HepG2 (cell line): Measurements from ENCODE around the gene TARDBP. TPM values are rescaled to one million over a fixed set of nuclear protein-coding genes. Genes with fewer than 3 reads are reported as not detected.

Source experiments
- ARID2 ChIP-seq: sonication (generic); formaldehyde crosslinking; IDR thresholded peaks from 2 replicates; pipeline ENCODE4 v1.8.1; 2022; ENCODE audit warnings: mild to moderate bottlenecking, missing genetic modification reagents, borderline replicate concordance
- ATF7-NPFF ChIP-seq: sonication (generic); formaldehyde crosslinking; IDR thresholded peaks from 2 replicates; pipeline ENCODE4 v1.8.1; 2023; ENCODE audit warnings: mild to moderate bottlenecking, low read depth, missing genetic modification reagents, moderate library complexity
- CENPT ChIP-seq: sonication (generic); formaldehyde crosslinking; IDR thresholded peaks from 2 replicates; pipeline ENCODE4 v1.8.0; 2022; ENCODE audit warnings: low read depth, mild to moderate bottlenecking, moderate library complexity, missing genetic modification reagents
- KAT2B ChIP-seq: fragments of 150-350 bp; IDR thresholded peaks from 2 replicates; pipeline ENCODE4 v1.6.1; 2014; ENCODE audit warnings: low read depth, low read length, borderline replicate concordance
- KLF13 ChIP-seq: sonication (generic); formaldehyde crosslinking; IDR thresholded peaks from 2 replicates; pipeline ENCODE4 v1.4.0; 2020; ENCODE audit warnings: mild to moderate bottlenecking, missing genetic modification reagents
- KMT2A ChIP-seq: sonication (generic); formaldehyde crosslinking; IDR thresholded peaks from 2 replicates; pipeline ENCODE4 v1.4.0; 2020; ENCODE audit warnings: missing genetic modification reagents
- MED1 ChIP-seq: sonication (generic); formaldehyde crosslinking; IDR thresholded peaks from 2 replicates; pipeline ENCODE4 v1.4.0; 2020; ENCODE audit warnings: missing genetic modification reagents
- MYC ChIP-seq: sonication (generic); formaldehyde crosslinking; IDR thresholded peaks from 2 replicates; pipeline ENCODE4 v1.9.0; 2021; ENCODE audit warnings: missing genetic modification reagents, borderline replicate concordance
- NCOA5 ChIP-seq: sonication (generic); formaldehyde crosslinking; IDR thresholded peaks from 2 replicates; pipeline ENCODE4 v1.4.0; 2020; ENCODE audit warnings: missing genetic modification reagents
- NFKB2 ChIP-seq: sonication (generic); formaldehyde crosslinking; IDR thresholded peaks from 2 replicates; pipeline ENCODE4 v1.4.0; 2020; ENCODE audit warnings: missing genetic modification reagents, borderline replicate concordance
- NR1H2 ChIP-seq: sonication (generic); formaldehyde crosslinking; IDR thresholded peaks from 2 replicates; pipeline ENCODE4 v1.8.1; 2022; ENCODE audit warnings: low read depth, missing genetic modification reagents, borderline replicate concordance
- NR2F1 ChIP-seq, 2 experiments: fragments of 450-650 bp in 1 of 2; formaldehyde crosslinking in 1 of 2; IDR thresholded peaks; 2 replicates each; pipeline versions ENCODE4 v1.5.0 to v1.6.1; 2016 to 2020; ENCODE audit warnings: mild to moderate bottlenecking in 1 of 2, missing compliant biosample characterization in 1 of 2, missing genetic modification reagents in 1 of 2, moderate library complexity in 1 of 2
- RARA ChIP-seq: IDR thresholded peaks from 2 replicates; pipeline ENCODE4 v1.6.1; 2016; ENCODE audit warnings: missing genetic modification reagents, missing compliant biosample characterization
- SCMH1 ChIP-seq: sonication (generic); formaldehyde crosslinking; IDR thresholded peaks from 2 replicates; pipeline ENCODE4 v1.9.0; 2021; ENCODE audit warnings: missing genetic modification reagents, mild to moderate bottlenecking, borderline replicate concordance
- YY1 ChIP-seq: IDR thresholded peaks from 2 replicates; pipeline ENCODE4 v1.6.1; 2011; ENCODE audit warnings: low read length, low read depth, moderate library complexity, mild to moderate bottlenecking; ENCODE audit not compliant: insufficient read depth, insufficient replicate concordance
- ZFP36 ChIP-seq: fragments of 150-350 bp; IDR thresholded peaks from 2 replicates; pipeline ENCODE4 v1.6.1; 2018; ENCODE audit warnings: borderline replicate concordance, low read length, low read depth; ENCODE audit not compliant: partially characterized antibody
- ZKSCAN8 ChIP-seq: IDR thresholded peaks from 2 replicates; pipeline ENCODE4 v1.6.1; 2016; ENCODE audit warnings: borderline replicate concordance, missing genetic modification reagents, missing compliant biosample characterization
- ZNF235 ChIP-seq: sonication (generic); formaldehyde crosslinking; IDR thresholded peaks from 2 replicates; pipeline ENCODE4 v1.8.1; 2023; ENCODE audit warnings: mild to moderate bottlenecking, missing genetic modification reagents, borderline replicate concordance
- ZNF350 ChIP-seq: sonication (generic); formaldehyde crosslinking; IDR thresholded peaks from 2 replicates; pipeline ENCODE4 v1.4.0; 2020; ENCODE audit warnings: mild to moderate bottlenecking, low read depth, missing genetic modification reagents, borderline replicate concordance
- ZNF441 ChIP-seq: sonication (generic); formaldehyde crosslinking; IDR thresholded peaks from 2 replicates; pipeline ENCODE4 v1.7.0; 2021; ENCODE audit warnings: missing genetic modification reagents, borderline replicate concordance
- ZNF781 ChIP-seq: sonication (generic); formaldehyde crosslinking; IDR thresholded peaks from 2 replicates; pipeline ENCODE4 v1.5.1; 2020; ENCODE audit warnings: borderline replicate concordance, mild to moderate bottlenecking, missing genetic modification reagents; ENCODE audit errors: not compliant biosample characterization
- ZSCAN29 ChIP-seq: sonication (generic); formaldehyde crosslinking; conservative IDR thresholded peaks from 2 replicates; pipeline ENCODE4 v1.4.0; 2020; ENCODE audit warnings: mild to moderate bottlenecking, missing genetic modification reagents
- polyA plus RNA-seq, 8 experiments: library from polyadenylated mRNA; depleted of rRNA in 3 of 8; stranded (reverse) in 7 of 8; unstranded in 1 of 8; fragments of >200 nt; fragmentation: Illumina TruSeq in 4 of 8; extraction: Trizol in 4 of 8; gene quantifications; 2 replicates each; pipeline versions ENCODE4 v1.2.1 to v1.2.3, GENCODE V29; 2011 to 2016; ENCODE audit warnings: low read depth in 4 of 8, missing spikeins in 1 of 8, mixed read lengths in 1 of 8; ENCODE audit not compliant: insufficient read depth in 1 of 8
- total RNA-seq, 5 experiments: library from RNA; depleted of rRNA; stranded (reverse); fragments of >200 nt; fragmentation: Illumina TruSeq; extraction: Trizol; gene quantifications; 2 replicates each; pipeline ENCODE4 v1.2.3, GENCODE V29; 2016; ENCODE audit warnings: low read depth in 1 of 5
- TF ChIP-seq, protein P1 (sequence below): sonication (generic); formaldehyde crosslinking; conservative IDR thresholded peaks from 2 replicates; pipeline ENCODE4 v1.4.0; 2020; ENCODE audit warnings: missing genetic modification reagents
- TF ChIP-seq, protein P2 (sequence below): sonication (generic); formaldehyde crosslinking; IDR thresholded peaks from 2 replicates; pipeline ENCODE4 v1.8.1; 2023; ENCODE audit warnings: mild to moderate bottlenecking, missing genetic modification reagents
- TF ChIP-seq, protein P3 (sequence below): sonication (generic); formaldehyde crosslinking; IDR thresholded peaks from 2 replicates; pipeline ENCODE4 v1.9.0; 2021; ENCODE audit warnings: missing genetic modification reagents, borderline replicate concordance
- TF ChIP-seq, protein P4 (sequence below): sonication (generic); formaldehyde crosslinking; IDR thresholded peaks from 2 replicates; pipeline ENCODE4 v1.5.0; 2020; ENCODE audit warnings: missing genetic modification reagents

TARDBP gene
- total and polyA plus RNA-seq, 2 of the 13 experiments (the other 11 are each of a cell fraction or from before 2014, with no cell fraction given) = 62.4 to 93.0 TPM

DNA sequence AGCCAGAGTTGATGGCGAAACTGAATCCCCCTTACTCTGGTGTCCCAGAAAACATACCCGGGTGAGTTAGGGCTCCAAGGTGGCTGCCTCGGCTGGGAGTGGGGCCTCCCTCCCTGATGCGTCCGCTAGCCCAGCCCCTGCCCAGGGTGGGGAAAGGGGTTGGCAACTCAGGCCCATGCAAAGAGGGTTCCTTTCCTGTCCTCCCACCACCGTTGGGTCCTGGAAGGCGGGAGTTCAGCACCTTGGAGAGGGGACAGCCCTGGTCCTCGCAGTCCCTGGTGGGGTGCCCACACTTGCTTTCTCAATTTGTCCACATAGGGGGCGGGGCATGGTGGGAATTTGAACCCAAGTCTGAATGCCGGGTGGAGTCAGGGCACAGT lies 41.3 kb downstream of the TARDBP start (continued):
- TF ChIP-seq, protein P1, sequence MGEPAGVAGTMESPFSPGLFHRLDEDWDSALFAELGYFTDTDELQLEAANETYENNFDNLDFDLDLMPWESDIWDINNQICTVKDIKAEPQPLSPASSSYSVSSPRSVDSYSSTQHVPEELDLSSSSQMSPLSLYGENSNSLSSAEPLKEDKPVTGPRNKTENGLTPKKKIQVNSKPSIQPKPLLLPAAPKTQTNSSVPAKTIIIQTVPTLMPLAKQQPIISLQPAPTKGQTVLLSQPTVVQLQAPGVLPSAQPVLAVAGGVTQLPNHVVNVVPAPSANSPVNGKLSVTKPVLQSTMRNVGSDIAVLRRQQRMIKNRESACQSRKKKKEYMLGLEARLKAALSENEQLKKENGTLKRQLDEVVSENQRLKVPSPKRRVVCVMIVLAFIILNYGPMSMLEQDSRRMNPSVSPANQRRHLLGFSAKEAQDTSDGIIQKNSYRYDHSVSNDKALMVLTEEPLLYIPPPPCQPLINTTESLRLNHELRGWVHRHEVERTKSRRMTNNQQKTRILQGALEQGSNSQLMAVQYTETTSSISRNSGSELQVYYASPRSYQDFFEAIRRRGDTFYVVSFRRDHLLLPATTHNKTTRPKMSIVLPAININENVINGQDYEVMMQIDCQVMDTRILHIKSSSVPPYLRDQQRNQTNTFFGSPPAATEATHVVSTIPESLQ (CRISPR knock-in tag) = no peak
- TF ChIP-seq ZKSCAN8 (CRISPR knock-in tag) (no peak), ZSCAN29 (CRISPR knock-in tag) (no peak), RARA (CRISPR knock-in tag) (0 out of 2 replicates have a peak, but pooled peaks have one; percentile 11), NCOA5 (CRISPR knock-in tag) (no peak), ZNF235 (no peak), NR2F1 (CRISPR knock-in tag; IDR thresholded peaks at IDR 0.05) (no peak), ZNF781 (no peak), ATF7-NPFF (no peak), MED1 (no peak), YY1 (no peak), CENPT (CRISPR knock-in tag) (no peak), KAT2B (no peak), SCMH1 (no peak), NR1H2 (CRISPR knock-in tag) (0 out of 2 replicates have a peak, but pooled peaks have one; percentile 26), MYC (CRISPR knock-in tag) (no peak), NFKB2 (no peak), KLF13 (no peak), KMT2A (no peak), ZFP36 (no peak), ARID2 (CRISPR knock-in tag) (no peak), ZNF441 (CRISPR knock-in tag) (no peak; the same call in 1 of the 2 replicates), ZNF350 (CRISPR knock-in tag) (no peak)
- TF ChIP-seq, protein P2, sequence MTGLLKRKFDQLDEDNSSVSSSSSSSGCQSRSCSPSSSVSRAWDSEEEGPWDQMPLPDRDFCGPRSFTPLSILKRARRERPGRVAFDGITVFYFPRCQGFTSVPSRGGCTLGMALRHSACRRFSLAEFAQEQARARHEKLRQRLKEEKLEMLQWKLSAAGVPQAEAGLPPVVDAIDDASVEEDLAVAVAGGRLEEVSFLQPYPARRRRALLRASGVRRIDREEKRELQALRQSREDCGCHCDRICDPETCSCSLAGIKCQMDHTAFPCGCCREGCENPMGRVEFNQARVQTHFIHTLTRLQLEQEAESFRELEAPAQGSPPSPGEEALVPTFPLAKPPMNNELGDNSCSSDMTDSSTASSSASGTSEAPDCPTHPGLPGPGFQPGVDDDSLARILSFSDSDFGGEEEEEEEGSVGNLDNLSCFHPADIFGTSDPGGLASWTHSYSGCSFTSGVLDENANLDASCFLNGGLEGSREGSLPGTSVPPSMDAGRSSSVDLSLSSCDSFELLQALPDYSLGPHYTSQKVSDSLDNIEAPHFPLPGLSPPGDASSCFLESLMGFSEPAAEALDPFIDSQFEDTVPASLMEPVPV (CRISPR knock-in tag) = no peak
- TF ChIP-seq, protein P3, sequence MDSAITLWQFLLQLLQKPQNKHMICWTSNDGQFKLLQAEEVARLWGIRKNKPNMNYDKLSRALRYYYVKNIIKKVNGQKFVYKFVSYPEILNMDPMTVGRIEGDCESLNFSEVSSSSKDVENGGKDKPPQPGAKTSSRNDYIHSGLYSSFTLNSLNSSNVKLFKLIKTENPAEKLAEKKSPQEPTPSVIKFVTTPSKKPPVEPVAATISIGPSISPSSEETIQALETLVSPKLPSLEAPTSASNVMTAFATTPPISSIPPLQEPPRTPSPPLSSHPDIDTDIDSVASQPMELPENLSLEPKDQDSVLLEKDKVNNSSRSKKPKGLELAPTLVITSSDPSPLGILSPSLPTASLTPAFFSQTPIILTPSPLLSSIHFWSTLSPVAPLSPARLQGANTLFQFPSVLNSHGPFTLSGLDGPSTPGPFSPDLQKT (CRISPR knock-in tag) = no peak
- TF ChIP-seq, protein P4, sequence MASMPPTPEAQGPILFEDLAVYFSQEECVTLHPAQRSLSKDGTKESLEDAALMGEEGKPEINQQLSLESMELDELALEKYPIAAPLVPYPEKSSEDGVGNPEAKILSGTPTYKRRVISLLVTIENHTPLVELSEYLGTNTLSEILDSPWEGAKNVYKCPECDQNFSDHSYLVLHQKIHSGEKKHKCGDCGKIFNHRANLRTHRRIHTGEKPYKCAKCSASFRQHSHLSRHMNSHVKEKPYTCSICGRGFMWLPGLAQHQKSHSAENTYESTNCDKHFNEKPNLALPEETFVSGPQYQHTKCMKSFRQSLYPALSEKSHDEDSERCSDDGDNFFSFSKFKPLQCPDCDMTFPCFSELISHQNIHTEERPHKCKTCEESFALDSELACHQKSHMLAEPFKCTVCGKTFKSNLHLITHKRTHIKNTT (CRISPR knock-in tag) = no peak
